GM23248 (cell line): ENCODE data around the gene RTN4RL2.

ENCODE experiments used
- EZH2 ChIP-seq: fragments of 200-600 bp; sonication (generic); IDR thresholded peaks from 2 replicates; pipeline ENCODE4 v1.6.1; 2018; ENCODE audit warnings: antibody characterized with exemption, mild to moderate bottlenecking; ENCODE audit not compliant: insufficient read depth, poor library complexity, severe bottlenecking
- EZH2phosphoT487 ChIP-seq: fragments of 200-600 bp; sonication (generic); IDR thresholded peaks from 2 replicates; pipeline ENCODE4 v1.6.1; 2018; ENCODE audit warnings: antibody characterized with exemption, moderate library complexity, mild to moderate bottlenecking, low read depth; ENCODE audit not compliant: insufficient read depth

DNA sequence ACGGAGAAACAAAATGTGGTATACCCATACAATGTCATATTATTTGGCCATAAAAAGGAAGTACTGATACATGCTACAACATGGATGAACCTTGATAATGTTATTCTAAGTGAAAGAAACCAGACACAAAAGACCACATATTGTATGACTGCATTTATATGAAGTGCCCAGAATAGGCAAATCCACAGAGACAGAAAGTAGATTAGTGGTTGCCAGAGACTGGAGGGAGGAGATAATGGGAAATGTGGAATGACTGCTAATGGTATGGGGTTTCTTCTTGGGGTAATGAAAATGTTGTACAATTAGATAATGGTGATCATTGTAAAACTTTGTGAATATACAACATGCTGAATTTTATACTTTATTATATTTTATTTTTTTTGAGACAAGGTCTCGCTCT, 60.8 kb downstream of the RTN4RL2 start:
- TF ChIP-seq EZH2: no peak
- TF ChIP-seq EZH2phosphoT487: no peak
